ENCODE data around the gene SERPINE3.

Gene SERPINE3

DNA sequence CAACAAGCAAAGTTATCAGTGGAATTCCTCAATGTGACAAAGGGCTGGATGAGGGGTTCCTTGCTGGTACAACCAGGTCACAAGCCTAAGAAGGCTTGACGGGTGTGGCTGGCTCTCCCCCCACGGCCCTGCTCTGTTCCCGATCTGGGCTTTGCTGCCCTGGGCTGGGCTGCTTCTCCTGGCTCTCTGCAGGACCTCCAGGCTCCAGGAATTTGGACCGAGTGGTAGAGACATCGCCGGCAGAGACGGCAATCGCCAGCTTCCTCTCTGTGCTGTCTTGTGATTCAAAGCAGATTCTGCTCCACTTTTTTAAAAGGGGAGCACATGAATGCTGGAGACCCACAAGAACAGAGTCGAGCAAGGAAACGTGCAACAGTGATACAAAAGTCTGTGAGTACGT is at the start of gene SERPINE3:
SERPINE3 (plus strand) TSS at position 338 of the 400 bp plus-strand sequence. CDS start 1,401 bp downstream, outside the sequence.
- no peak for DNase-seq (ENCODE audit: low read depth in 2 of 2)

DNA sequence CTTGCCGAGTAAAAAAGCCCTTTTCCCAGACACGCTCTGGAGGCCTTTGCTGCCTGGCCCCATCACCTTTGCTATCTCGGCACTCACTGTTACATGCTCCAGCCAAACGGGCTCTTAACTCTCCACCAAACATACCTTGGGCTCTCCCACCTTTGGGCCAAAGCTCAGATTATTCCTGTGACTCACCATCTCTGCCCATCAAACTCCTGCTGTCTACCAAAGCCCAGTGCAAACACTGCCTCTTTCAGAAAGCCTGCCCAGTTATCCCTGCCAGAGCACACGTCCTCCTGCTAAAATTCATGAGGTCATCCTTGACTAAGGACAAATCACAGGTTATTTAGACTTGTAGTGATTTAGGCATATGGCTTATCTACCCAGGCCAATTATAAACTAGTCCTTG is 48.1 kb upstream of the SERPINE3 start:
- no peak for DNase-seq (ENCODE audit: low read depth in 2 of 2)

DNA sequence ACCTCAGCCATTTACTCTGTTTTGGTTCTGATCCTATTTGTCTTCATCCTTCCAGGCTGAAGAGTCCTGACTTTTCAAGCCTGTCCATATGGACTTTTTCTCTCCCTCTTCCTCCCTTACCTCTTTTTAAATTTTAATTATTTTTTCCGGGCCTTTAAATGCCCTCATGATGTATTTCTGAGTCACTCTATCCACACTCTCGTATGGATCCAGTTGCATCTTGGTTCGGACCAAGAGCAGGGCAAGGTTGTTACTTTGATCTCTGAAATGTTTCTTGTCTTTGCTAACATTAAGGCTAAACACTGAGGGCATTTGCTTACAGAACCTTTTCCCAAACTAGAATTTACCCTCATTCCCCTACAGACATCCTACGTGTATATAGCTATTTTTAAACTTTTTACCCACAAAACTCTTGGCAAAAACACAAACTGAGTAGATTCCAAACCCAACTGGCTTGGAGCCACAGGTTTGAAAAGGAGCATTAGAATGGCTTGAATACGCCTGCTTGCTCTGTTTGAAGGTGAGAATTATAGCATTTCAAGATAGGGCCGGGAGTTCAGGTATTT is 47.4 kb upstream of the SERPINE3 start:
- no peak for DNase-seq (ENCODE audit: low read depth in 2 of 2)

DNA sequence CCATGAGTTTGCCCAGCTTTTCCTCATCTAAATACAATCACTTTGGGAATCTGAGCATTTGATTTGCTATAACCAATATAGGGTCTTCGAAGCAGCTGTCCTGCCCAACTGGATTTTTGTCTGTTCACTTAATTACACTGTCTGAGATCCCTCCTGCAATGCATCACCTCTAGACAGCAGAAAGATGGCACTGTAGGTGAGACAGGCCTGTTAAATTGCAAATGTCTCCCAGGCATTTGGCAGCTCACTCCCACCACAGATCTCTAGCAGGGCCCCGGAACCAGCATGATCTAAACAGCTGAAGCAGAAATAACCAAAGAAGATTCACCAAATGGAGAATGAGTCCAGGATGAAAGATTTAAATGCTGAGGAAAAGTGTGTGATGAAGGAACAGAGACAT is 41.9 kb upstream of the SERPINE3 start:
- no peak for DNase-seq (ENCODE audit: low read depth in 2 of 2)

DNA sequence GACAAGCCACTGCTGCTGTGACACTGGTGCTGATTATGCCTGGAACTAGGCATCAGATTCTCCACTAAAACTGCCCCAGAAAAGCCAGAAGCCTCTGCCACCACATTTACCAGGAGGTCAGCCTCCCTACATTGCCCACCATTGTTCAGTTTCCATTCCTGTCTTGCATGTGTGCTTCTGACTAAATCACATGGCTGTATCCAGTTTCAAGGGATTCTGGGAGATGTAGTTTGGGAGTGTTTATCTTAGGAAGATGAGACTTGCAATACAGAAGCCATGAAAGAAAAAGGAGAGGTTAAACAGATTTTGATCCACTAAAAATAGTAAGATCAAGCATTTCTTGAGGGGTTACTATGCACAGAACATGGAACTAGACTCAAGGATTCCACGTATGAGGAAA is 40.7 kb upstream of the SERPINE3 start:
- no peak for DNase-seq (ENCODE audit: low read depth in 2 of 2)

DNA sequence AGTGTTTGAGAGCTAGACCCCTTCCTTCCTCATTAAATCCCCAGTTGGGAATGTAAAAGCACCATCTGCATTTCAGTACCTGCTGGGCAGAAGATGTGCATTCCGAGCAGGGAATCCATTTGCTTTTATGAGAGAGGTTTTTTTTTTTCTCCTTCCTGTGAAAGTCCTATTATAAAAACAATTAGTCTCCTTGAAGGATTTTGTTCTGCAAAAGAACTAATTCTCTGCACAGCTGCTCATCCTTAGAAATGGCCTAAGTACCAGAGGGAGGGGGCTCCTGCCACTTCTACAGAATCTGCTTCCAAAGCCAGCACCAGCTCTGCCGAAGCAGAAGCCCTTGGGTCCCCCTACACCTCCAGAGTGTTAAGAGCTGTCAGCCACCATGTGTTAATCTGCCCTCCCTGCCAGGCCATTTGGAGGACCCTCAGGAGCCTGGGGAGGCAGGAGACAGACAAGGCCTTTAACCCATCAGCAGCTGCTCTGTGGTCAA is 36.4 kb upstream of the SERPINE3 start:
- DNase-seq (ENCODE audit: low read depth in 2 of 2) = no peak

DNA sequence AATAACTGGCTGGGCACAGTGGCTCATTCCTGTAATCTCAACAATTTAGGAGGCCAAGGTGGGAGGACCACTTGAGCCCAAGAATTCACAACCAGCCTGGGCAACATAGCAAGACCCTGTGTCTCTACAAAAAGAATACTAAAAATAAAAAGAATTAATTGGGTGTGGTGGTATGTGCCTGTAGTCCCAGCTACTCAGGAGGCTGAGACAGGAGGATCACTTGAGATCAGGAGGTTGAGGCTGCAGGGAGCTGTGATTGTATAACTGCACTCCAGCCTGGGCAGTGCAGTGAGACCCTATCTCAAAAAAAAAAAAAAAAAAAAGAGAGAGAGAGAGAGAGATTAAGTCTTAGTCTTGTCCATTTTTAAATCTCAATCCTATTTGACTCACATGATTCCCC is 35.6 kb upstream of the SERPINE3 start:
- no peak for DNase-seq (ENCODE audit: low read depth in 2 of 2)

DNA sequence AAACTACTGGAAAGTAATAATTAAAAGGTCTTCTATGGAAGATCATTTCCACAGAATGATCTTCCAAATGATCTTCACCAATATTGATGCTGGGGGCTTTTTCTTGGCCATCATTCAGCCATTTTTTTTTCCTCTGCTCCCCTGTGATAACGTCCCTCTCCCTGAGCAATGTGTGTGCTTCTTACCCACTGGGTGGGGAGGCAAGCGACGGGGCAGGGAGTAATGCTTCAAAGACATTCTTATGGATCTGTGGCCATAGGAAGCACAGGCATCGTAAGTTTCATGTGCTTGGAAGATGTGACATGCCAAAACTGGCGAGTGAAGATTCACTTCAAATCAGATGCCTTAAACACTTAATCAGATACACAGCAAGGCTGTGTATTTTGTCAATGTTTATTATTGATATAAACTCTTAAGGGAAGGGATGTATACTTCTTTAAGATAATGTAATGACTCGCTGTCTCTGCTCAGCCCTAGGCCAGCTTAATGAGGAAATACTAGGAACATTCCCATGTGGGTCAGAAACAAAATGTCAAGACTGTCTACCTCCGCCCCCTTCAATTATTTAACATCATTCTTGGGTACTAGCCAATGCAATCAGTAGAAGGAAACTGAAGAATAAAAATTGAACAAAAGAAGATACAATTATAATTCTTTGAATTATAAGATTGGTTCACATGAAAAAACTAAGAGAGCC is 34.1 kb upstream of the SERPINE3 start:
- no peak for DNase-seq (ENCODE audit: low read depth in 2 of 2)

DNA sequence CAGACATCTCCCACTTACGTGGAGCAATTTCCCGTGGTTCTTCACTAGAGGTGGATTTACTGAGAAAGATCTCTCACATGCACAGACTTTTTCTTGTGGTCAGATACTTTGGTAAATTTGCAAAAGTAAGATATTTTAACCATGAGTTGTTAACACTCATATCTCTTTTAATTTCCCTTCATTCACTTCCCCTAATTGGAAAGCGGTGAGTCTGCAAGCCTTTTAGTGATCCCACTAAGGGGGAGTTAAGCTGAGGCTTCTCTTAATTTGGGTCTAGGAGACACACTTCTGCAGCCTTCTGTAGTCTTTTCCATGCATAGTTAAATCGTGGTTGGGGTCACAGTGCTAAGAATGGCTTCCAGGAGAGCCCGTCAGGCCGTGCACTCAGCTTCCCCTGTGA is 30.7 kb upstream of the SERPINE3 start:
- no peak for DNase-seq (ENCODE audit: low read depth in 2 of 2)

DNA sequence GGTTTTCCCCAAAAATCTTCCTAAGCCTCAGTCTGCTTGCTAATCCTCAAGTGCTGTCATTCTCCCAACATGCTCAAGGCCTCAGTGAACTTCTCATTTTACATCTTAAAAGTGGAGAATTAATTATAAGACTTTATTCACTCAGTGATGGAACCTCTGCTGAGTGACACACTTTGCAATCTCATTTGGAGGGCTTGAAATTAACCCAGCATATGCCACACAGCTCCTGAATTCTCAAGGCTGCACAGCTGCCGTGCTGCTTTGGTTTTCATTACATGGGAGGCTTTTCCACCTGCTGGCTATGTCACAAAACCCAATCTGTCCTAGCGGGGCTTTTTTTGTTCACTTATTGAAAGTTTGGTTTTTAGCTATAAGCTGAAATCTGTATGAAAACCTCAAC is 28.3 kb upstream of the SERPINE3 start:
- DNase-seq (ENCODE audit: low read depth in 2 of 2) = no peak

DNA sequence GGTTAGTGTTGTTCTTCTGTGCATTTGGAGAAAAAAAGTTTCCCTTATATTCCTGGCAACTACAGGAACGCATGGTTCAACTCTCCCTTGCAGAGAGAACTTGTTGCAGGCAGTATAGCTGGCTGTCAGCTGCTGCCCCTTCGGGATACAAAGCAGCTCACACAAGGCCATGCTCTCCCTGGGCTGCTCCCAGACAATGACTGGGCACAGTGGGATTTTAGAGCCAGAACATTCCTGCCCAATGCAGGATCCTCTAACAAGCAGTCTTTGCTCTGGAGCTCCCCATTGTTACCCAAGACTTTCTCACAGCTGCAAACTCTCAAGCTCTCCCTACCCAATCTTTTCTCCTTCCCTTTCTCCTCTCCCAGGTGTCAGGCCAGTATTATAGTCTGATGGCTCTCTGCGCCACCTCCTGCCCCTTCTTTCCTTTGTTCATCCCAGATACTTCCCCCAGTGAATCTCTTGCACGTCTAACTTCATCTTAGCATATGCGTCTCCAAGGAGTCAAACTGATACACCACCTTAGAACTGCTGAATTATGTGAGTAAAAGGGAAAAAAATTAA is 27.5 kb upstream of the SERPINE3 start:
- no peak for DNase-seq (ENCODE audit: low read depth in 2 of 2)

DNA sequence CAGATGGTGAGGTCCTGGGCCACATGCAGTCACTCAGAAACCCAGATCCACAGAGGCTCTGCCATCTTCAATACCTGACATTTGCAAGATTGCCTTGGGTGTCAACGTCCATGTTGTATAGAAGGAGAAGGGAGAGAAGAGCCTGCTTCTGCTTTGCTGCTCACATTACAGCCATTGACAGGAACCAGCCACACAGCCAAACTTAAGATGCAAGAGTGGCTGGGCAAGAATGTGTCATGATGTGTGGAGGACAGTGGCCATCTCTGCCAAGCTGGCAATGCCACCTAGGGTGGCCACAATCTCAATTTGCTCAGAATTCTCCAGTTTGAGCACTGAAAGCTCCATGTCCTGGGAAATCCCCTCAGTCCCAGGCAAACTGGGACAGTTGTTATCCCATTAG is 25.9 kb upstream of the SERPINE3 start:
- DNase-seq (ENCODE audit: low read depth in 2 of 2) = no peak

DNA sequence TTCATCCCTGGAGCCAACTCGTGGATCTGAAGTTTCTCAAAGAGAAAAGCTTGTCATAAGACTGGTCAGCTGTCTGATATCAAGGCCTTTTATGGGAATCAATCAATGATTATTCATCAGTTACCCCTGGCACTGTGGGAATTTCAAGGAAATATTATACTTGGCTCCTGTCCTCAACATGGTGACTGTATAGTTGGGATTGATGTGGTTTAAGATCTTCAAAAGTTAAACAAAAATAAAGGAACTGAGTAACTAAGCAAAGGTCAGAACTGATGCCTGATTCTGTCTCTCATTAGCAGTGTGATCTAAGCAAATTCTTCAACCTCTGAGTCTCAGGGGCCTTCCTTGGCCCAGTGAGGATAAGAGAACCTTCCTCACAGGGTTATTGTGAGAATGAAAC is 22.2 kb upstream of the SERPINE3 start:
- DNase-seq (ENCODE audit: low read depth in 2 of 2) = no peak

DNA sequence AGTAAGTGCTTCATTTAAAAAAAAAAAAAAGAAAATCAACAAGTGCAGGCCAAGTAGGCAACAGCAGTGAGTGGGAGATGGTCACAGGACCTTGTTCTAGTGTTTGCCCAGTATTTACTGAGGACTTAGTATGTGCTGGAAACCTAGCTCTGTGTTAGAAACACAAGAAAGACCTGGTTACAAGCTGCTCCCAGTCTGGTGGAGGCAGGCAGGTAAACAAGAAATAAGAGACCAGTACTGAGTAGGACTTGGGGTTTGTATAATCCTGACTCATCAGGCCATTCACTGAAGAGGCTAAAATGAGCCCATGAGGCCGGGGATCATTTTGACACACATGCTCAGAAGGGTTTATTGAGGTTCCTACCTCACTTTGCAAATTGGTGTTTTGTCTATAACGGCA is 21.5 kb upstream of the SERPINE3 start:
- DNase-seq (ENCODE audit: low read depth in 2 of 2) = no peak

DNA sequence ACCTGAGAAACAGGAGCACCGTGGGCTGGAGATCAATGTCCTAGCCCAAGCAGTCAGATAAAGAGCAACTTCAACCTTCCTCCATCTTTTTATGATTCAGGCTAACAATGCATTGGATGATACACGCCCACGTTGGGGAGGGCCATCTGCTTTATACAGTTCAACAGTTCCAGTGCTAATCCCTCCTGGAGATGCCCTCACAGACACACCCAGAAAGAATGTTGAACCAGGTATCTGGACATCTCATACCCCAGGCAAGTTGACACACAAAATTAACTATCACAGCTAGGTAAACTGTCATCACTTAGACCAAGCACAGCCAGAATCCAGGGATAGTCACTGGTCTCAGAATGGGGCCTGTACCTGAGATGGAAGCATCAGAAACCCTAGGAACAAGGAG is 20.6 kb upstream of the SERPINE3 start:
- no peak for DNase-seq (ENCODE audit: low read depth in 2 of 2)

DNA sequence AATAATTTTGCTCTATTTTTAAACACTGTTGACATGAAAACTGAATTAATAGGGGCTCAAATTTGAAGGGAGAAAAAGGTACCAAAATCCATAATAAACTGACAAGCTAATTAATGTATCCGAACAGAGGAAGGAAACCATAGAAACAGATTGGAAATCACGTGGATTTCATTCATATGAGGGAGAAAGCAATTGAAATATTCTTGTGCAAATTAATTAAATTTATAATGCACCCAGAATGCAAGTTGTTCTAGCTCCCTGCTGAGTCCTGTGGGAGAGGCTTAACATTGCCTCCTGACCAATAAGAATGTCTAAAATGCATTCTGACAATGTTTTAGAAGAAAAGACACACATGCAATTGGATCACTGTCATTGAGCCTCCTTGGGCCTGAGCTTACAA is 17.7 kb upstream of the SERPINE3 start:
- DNase-seq (ENCODE audit: low read depth in 2 of 2) = no peak

DNA sequence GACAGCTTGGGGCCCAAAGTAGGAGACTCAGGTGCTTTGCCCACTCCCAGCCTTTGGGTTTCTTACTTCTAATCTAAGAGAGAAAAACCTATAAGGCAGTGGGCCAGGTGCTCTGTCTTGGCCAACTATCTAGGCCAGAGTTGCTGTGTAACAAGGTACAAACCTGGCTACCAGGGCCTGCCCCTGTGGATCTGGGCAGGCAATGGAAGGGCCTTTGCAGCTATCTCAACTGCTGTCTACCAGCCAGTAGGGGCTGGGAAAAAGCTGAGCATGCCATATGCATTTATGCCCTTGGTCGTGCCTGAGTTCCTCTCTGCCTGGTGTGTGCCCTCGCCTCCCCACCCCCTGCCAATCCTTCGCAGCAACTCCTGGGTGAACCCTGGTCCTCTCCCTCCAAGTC is 16.7 kb upstream of the SERPINE3 start:
- no peak for DNase-seq (ENCODE audit: low read depth in 2 of 2)

DNA sequence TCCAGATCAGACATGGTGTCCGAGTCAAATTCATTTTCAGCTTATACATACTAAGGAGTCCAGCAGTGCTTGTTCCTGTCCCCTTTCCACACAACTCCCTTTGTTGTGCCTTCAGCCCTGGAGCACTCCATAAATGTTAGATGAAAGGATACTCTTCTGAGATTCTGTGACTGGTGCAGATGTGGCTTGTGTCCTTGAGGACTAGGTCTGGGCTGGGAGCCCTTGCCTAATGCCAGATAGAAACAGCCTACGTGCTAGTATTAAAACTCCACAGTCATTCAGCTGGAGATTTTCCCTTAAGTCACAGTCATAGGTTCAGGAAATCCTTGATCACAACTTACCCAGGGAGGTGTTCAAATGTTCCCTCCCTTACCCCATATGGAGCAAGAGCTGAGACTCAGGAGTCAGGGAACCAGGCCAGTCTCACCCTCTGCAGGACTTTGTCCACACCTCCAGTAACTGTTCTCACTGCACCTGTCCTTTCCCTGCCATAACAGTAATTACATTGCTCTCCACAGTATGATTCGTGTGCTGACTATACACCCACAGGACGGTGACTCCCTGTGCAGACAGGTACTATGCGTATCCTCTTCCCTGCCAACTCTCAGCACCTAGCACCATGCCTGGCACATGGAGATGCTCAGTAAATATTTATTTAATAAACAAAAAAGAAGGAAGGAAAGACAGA is 15.5 kb upstream of the SERPINE3 start:
- DNase-seq (ENCODE audit: low read depth in 2 of 2) = no peak

DNA sequence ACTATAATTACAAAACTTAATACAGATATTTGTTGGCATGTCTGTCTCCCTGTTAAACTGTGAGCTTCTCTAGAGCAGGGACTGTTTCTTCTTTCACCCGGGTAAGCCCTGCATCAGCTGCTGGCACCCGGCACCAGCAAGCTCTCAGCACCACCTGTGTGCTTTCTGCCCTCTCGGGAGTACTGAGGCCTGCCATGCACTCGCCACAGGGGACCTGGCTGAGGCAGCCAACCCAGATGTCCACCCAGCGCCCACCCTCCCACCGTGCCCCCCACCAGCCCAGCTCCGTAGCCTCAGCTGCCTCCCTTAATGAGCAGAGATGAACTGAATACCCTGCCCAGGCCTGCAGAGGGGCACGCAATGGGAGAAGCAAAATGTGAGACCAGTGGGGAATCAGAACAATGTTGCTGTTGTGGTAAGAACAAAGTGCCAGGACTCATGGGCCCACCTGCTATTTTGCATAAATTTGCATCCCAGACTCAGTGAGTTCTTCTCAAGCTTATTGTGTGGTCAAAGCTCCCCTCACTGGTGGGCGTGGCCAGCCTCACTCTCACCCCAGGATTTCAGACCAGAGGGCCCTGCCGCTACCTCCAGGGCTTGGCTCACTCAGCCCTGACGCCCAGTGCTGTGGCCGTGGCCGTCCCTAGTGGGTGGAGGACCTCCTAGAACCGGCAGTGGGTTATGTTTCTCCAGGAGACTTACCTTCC is 14.6 kb upstream of the SERPINE3 start:
- no peak for DNase-seq (ENCODE audit: low read depth in 2 of 2)

DNA sequence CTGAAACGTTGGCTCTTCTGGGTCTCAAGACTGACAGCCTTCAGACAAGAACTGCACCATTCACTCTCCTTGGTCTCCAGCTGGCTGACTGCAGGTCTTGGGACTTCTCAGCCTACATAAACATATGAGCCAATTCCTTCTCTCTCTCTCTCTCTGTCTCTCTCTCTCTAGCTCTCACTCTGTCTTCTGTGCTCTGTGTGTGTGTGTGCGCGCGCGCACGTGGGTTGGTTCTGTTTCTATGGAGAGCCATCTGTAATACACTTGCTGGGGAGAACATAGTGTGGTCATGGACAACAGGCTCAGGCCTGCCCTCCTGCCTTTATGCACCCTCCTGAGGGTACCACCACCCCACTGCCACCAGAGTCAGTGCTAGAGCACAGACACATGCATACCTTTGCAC is 13.7 kb upstream of the SERPINE3 start:
- DNase-seq (ENCODE audit: low read depth in 2 of 2) = no peak

DNA sequence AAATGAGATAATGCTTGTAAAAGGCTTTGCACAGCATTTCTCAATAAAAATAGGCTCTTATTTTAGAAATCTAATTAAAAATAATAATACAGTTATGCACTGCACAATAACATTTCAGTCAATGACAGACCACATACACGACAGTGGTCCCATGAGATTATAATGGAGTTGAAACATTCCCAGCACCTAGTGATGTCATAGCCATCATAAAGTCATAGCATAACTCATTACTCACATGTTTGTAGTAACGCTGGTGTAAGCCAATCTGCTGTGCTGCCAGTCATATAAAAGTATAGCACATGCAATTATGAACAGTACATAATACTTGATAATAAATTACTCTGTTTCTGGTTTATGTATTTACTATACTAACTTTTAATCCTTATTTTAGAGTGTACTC is 12.7 kb upstream of the SERPINE3 start:
- no peak for DNase-seq (ENCODE audit: low read depth in 2 of 2)

DNA sequence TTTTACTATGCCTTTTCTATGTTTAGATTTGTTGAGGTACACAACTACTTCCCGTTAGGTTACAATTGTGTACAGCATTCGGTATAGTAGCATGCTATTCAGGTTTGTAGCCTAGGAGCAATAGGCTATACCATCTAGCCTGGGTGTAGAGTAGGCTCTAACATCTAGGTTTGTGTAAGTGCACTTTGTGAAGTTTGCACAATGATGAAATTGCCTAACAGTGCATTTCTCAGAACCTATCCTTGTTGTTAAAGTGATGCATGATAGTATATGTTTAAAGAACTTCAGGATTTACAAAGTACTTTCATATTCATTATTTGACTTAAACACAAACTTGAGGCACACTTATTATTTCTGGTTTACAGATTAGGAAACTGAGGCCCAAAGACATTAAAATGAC is 11.5 kb upstream of the SERPINE3 start:
- no peak for DNase-seq (ENCODE audit: low read depth in 2 of 2)
